GM23338 (cell line): ENCODE results near the gene KRTAP10-6. TPM values are rescaled to one million over a fixed set of nuclear protein-coding genes. Genes with fewer than 3 reads are reported as not detected.

Experiments used
- ATAC-seq: fragments of 200-7000 bp; cut with Tn5 transposase; 3 replicates; pipeline ENCODE4 v1.9.1; 2020
- DNase-seq: peaks from one replicate; pipeline ENCODE4 v3.0.0-alpha.2; 2015; ENCODE audit warnings: low spot score
- H2AFZ ChIP-seq: fragments of 200-600 bp; sonication (generic); 2 replicates; pipeline ENCODE4 v1.8.0; 2016; ENCODE audit warnings: antibody characterized with exemption, mild to moderate bottlenecking, moderate library complexity
- H3F3A ChIP-seq: fragments of 200-600 bp; sonication (generic); replicated peaks from 2 replicates; pipeline ENCODE4 v1.8.0; 2017; ENCODE audit warnings: antibody characterized with exemption, mixed run types, low read depth
- H3K27ac ChIP-seq: fragments of 200-600 bp; sonication (generic); 2 replicates; pipeline ENCODE4 v1.6.1; 2016; ENCODE audit warnings: low read depth
- H3K27me3 ChIP-seq: fragments of 200-600 bp; sonication (generic); 2 replicates; pipeline ENCODE4 v1.8.0; 2016; ENCODE audit warnings: mild to moderate bottlenecking, mixed run types, moderate library complexity; ENCODE audit not compliant: insufficient read depth
- H3K36me3 ChIP-seq: fragments of 200-600 bp; sonication (generic); 2 replicates; pipeline ENCODE4 v1.8.0; 2016; ENCODE audit warnings: mild to moderate bottlenecking; ENCODE audit not compliant: insufficient read depth
- H3K4me1 ChIP-seq: fragments of 200-600 bp; sonication (generic); 2 replicates; pipeline ENCODE4 v1.8.0; 2016; ENCODE audit warnings: mild to moderate bottlenecking, moderate library complexity; ENCODE audit not compliant: insufficient read depth
- H3K4me2 ChIP-seq: fragments of 200-600 bp; sonication (generic); 2 replicates; pipeline ENCODE4 v1.7.1; 2017; ENCODE audit warnings: mixed run types
- H3K4me3 ChIP-seq: fragments of 200-600 bp; sonication (generic); 2 replicates; pipeline ENCODE4 v1.6.1; 2016; ENCODE audit warnings: mixed run types
- H3K79me2 ChIP-seq: fragments of 200-600 bp; sonication (generic); replicated peaks from 2 replicates; pipeline ENCODE4 v1.8.0; 2017; ENCODE audit warnings: mild to moderate bottlenecking; ENCODE audit not compliant: insufficient read depth
- H3K9me2 ChIP-seq: fragments of 200-600 bp; sonication (generic); 2 replicates; pipeline ENCODE4 v1.8.0; 2017; ENCODE audit not compliant: insufficient read depth
- H4K20me1 ChIP-seq: fragments of 200-600 bp; sonication (generic); replicated peaks from 2 replicates; pipeline ENCODE4 v1.8.0; 2017; ENCODE audit warnings: mild to moderate bottlenecking; ENCODE audit not compliant: insufficient read depth
- H3K27ac Mint-ChIP-seq: 2 replicates; pipeline ENCODE4 v1.8.0; 2020; ENCODE audit warnings: inconsistent platforms, mild to moderate bottlenecking, moderate library complexity, mixed read lengths
- H3K27me3 Mint-ChIP-seq: 3 replicates; pipeline ENCODE4 v1.8.0; 2022; ENCODE audit warnings: low read depth, mild to moderate bottlenecking, moderate library complexity, mixed read lengths, inconsistent platforms; ENCODE audit not compliant: insufficient read depth, poor library complexity
- H3K36me3 Mint-ChIP-seq: 3 replicates; pipeline ENCODE4 v1.8.0; 2021; ENCODE audit warnings: low read depth, mild to moderate bottlenecking, inconsistent platforms, moderate library complexity, mixed read lengths
- H3K4me1 Mint-ChIP-seq: 3 replicates; pipeline ENCODE4 v1.8.0; 2020; ENCODE audit warnings: mild to moderate bottlenecking, inconsistent platforms, mixed read lengths
- H3K4me3 Mint-ChIP-seq: 3 replicates; pipeline ENCODE4 v1.8.0; 2021; ENCODE audit warnings: moderate library complexity, mild to moderate bottlenecking, inconsistent platforms, mixed read lengths
- H3K9me3 Mint-ChIP-seq: 3 replicates; pipeline ENCODE4 v1.8.0; 2020; ENCODE audit warnings: moderate library complexity, mild to moderate bottlenecking, inconsistent platforms, mixed read lengths
- CREB1 ChIP-seq: fragments of 250-450 bp; sonication (Bioruptor Pico); IDR thresholded peaks from 2 replicates; pipeline ENCODE4 v1.5.0; 2020; ENCODE audit warnings: low read depth, mild to moderate bottlenecking, moderate library complexity
- EZH2phosphoT487 ChIP-seq: fragments of 200-600 bp; sonication (generic); IDR thresholded peaks from one replicate; pipeline ENCODE4 v1.8.1; 2018; ENCODE audit warnings: antibody characterized with exemption; ENCODE audit not compliant: unreplicated experiment
- JUNB ChIP-seq: IDR thresholded peaks from one replicate; pipeline ENCODE4 v1.6.1; 2016; ENCODE audit warnings: antibody characterized with exemption; ENCODE audit not compliant: unreplicated experiment
- NANOG ChIP-seq: IDR thresholded peaks from 2 replicates; pipeline ENCODE4 v1.6.1; 2016; ENCODE audit warnings: antibody characterized with exemption, borderline replicate concordance
- POLR2AphosphoS5 ChIP-seq: IDR thresholded peaks from 2 replicates; pipeline ENCODE4 v1.6.1; 2016; ENCODE audit warnings: antibody characterized with exemption, low read depth
- STAT1 ChIP-seq: IDR thresholded peaks from one replicate; pipeline ENCODE4 v1.6.1; 2016; ENCODE audit warnings: antibody characterized with exemption; ENCODE audit not compliant: unreplicated experiment
- ZNF114 ChIP-seq: fragments of 250-450 bp; sonication (Bioruptor Pico); IDR thresholded peaks from 2 replicates; pipeline ENCODE4 v1.5.0; 2020; ENCODE audit warnings: mild to moderate bottlenecking, moderate library complexity
- ZNF331 ChIP-seq: fragments of 250-450 bp; sonication (Bioruptor Pico); IDR thresholded peaks from 2 replicates; pipeline ENCODE4 v1.5.0; 2020; ENCODE audit warnings: low read depth, mild to moderate bottlenecking, moderate library complexity
- polyA plus RNA-seq: library from polyadenylated mRNA; unstranded; fragments of >200 nt; fragmentation: Nextera tagmentation; extraction: Ambion mirVana; gene quantifications from 2 replicates; pipeline ENCODE4 v1.2.1, GENCODE V29; 2016
- total RNA-seq: library from RNA; depleted of rRNA; stranded (reverse); fragments of >200 nt; shearing (Covaris generic); gene quantifications from 2 replicates; pipeline ENCODE4 v1.2.3, GENCODE V29; 2014
- TF ChIP-seq, protein P1 (sequence below): IDR thresholded peaks from 2 replicates; pipeline ENCODE4 v1.6.1; 2016; ENCODE audit warnings: antibody characterized with exemption
- TF ChIP-seq, protein P2 (sequence below), 2 experiments: fragments of 200-600 bp in 1 of 2; sonication (generic) in 1 of 2; conservative IDR thresholded peaks; 2 replicates each; pipeline versions ENCODE4 v1.5.1 to v1.6.1; 2016 to 2017; ENCODE audit warnings: antibody characterized with exemption in 2 of 2, low read depth in 2 of 2, mild to moderate bottlenecking in 2 of 2, moderate library complexity in 1 of 2
- TF ChIP-seq, protein P3 (sequence below): IDR thresholded peaks from one replicate; pipeline ENCODE4 v1.6.1; 2018; ENCODE audit warnings: antibody characterized with exemption; ENCODE audit not compliant: unreplicated experiment

Gene KRTAP10-6
- total and polyA plus RNA-seq, 2 experiments from 2014 or later, result not detected

DNA sequence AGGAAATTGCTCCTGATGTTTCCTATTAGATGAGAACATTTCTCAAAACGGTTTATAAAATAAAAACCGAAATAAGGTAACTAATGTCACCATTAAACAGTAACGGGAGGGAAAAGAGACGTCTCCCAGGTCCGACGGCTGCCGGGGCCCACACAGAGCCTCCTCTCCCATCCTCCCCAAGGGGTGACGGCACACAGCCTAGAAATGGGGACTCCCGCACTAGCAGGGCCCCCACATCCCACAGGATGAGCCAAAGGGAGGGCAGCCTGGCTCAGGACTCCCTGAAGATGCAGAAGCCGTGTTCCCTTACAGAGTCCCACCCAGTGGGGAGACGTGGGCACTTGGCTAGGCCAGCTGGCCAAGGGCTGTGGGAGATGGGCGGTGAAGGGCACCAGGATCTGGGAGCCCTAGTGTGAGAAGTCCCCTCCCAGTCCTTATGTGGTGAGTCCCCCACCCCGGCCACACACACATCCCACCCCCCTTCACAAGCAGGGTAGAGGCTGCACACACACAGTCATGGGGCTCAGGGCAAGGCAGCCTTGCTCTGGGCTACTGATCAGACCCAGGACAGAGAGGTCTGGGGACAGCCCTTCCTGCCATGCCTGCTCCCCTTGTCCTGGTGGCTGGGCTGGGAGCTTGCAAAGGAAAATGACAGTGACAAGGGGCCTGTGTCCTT is 37.0 kb downstream of the KRTAP10-6 start:
- ATAC-seq (no peak), DNase-seq (no peak)
- Histone ChIP-seq H3K79me2 (no peaks in the 10 kb centered on the region), H3K9me2 (no peaks in the 10 kb centered on the region), H3K36me3 (no peaks in the 10 kb centered on the region), H4K20me1 (no peaks in the 10 kb centered on the region), H3K27me3 (no peaks in the 10 kb centered on the region), H2AFZ (no peak overlapping the region), H3K4me1 (peaks cover 10% of the 10 kb centered on the region; the same call in 1 of the 2 replicates), H3F3A (0 out of 2 replicates have a peak, but pooled peaks cover 2% of the 10 kb centered on the region), H3K27ac (no peak overlapping the region), H3K4me2 (no peak overlapping the region), H3K4me3 (no peak overlapping the region)
- TF ChIP-seq ZNF331 (CRISPR knock-in tag) (no peak), POLR2AphosphoS5 (no peak), EZH2phosphoT487 (no peak), ZNF114 (CRISPR knock-in tag) (no peak), NANOG (no peak)
- TF ChIP-seq, protein P1, sequence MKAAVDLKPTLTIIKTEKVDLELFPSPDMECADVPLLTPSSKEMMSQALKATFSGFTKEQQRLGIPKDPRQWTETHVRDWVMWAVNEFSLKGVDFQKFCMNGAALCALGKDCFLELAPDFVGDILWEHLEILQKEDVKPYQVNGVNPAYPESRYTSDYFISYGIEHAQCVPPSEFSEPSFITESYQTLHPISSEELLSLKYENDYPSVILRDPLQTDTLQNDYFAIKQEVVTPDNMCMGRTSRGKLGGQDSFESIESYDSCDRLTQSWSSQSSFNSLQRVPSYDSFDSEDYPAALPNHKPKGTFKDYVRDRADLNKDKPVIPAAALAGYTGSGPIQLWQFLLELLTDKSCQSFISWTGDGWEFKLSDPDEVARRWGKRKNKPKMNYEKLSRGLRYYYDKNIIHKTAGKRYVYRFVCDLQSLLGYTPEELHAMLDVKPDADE, result no peak
- H3K27ac Mint-ChIP-seq, result no peak overlapping the region
- H3K9me3 Mint-ChIP-seq, result no peaks in the 10 kb centered on the region
- no peak overlapping the region for H3K4me3 Mint-ChIP-seq
- no peaks in the 10 kb centered on the region; the same call in 2 of the 3 replicates for H3K36me3 Mint-ChIP-seq
- H3K4me1 Mint-ChIP-seq, result peaks cover 38% of the 10 kb centered on the region
- H3K27me3 Mint-ChIP-seq, result peaks cover 13% of the 10 kb centered on the region

DNA sequence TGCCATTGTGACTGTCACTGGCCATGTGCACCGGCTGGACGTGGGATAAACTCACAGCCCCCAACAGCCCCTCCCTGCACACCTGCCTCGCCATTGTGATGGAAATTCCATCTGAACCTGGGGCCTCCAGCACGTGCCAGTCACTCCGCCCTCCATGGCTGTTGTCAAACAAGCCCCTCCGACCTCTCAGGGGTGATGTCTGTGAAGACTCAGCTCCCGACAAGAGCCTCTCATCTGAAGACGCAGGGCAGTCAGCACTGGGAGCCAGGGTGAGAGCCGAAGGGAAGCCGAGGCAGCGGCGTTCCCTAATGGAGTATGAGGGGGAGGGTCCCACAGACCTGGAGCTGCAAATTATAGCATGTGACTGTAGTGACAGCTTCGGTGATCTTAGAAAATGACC is 39.6 kb downstream of the KRTAP10-6 start:
- Mint-ChIP-seq H3K9me3 (peaks cover 1% of the 10 kb centered on the region; the same call in 2 of the 3 replicates), H3K4me1 (peaks cover 53% of the 10 kb centered on the region), H3K27ac (no peak overlapping the region), H3K27me3 (peaks cover 19% of the 10 kb centered on the region), H3K36me3 (peaks cover 1% of the 10 kb centered on the region), H3K4me3 (no peak overlapping the region)
- Histone ChIP-seq H3K4me1 (peaks cover 27% of the 10 kb centered on the region), H3K27ac (no peak overlapping the region), H2AFZ (no peak overlapping the region), H3K36me3 (no peaks in the 10 kb centered on the region), H3K4me2 (no peak overlapping the region), H3K27me3 (no peaks in the 10 kb centered on the region), H4K20me1 (no peaks in the 10 kb centered on the region), H3K4me3 (no peak overlapping the region), H3K79me2 (no peaks in the 10 kb centered on the region), H3K9me2 (no peaks in the 10 kb centered on the region), H3F3A (0 out of 2 replicates have a peak, but pooled peaks cover 2% of the 10 kb centered on the region)
- DNase-seq (no peak), ATAC-seq (no peak)
- TF ChIP-seq POLR2AphosphoS5 (no peak), EZH2phosphoT487 (no peak)

DNA sequence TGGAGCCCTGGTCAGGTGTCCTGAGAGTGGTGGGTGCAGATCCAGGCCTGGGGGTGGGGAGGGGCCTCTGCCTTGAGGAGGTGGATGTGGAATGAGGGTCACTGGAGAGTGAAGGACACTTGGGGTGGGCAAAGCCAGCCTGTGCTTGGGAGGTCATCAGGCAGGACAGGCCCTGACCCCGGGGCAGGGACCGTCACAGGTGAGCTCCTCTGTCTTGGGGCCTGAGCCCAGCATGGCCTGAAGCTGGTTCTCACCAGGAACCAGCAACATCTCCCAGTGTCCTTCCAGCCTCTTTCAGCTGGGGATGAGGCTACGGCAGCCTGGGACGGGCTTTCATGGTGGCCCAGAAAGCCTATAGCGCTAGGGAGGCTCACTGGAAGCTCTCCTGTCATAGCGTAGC is 40.2 kb downstream of the KRTAP10-6 start:
- no peaks in the 10 kb centered on the region for H3K36me3 ChIP-seq

More for the DNA sequence above, 40.2 kb downstream of the KRTAP10-6 start:
- peaks cover 4% of the 10 kb centered on the region for H3K9me3 Mint-ChIP-seq
- Histone ChIP-seq H3K4me2 (no peak overlapping the region), H3K27ac (no peak overlapping the region), H3K9me2 (no peaks in the 10 kb centered on the region), H3K79me2 (no peaks in the 10 kb centered on the region), H3F3A (0 out of 2 replicates have a peak, but pooled peaks cover 2% of the 10 kb centered on the region), H2AFZ (no peak overlapping the region), H4K20me1 (no peaks in the 10 kb centered on the region), H3K27me3 (no peaks in the 10 kb centered on the region), H3K4me1 (peaks cover 28% of the 10 kb centered on the region), H3K4me3 (no peak overlapping the region)
- DNase-seq (no peak), ATAC-seq (no peak)
- H3K36me3 Mint-ChIP-seq, result peaks cover 7% of the 10 kb centered on the region
- no peak overlapping the region for H3K27ac Mint-ChIP-seq
- H3K4me3 Mint-ChIP-seq, result no peak overlapping the region
- H3K4me1 Mint-ChIP-seq, result peaks cover 49% of the 10 kb centered on the region
- no peak for TF ChIP-seq JUNB
- TF ChIP-seq STAT1, result no peak
- TF ChIP-seq, protein P2, sequence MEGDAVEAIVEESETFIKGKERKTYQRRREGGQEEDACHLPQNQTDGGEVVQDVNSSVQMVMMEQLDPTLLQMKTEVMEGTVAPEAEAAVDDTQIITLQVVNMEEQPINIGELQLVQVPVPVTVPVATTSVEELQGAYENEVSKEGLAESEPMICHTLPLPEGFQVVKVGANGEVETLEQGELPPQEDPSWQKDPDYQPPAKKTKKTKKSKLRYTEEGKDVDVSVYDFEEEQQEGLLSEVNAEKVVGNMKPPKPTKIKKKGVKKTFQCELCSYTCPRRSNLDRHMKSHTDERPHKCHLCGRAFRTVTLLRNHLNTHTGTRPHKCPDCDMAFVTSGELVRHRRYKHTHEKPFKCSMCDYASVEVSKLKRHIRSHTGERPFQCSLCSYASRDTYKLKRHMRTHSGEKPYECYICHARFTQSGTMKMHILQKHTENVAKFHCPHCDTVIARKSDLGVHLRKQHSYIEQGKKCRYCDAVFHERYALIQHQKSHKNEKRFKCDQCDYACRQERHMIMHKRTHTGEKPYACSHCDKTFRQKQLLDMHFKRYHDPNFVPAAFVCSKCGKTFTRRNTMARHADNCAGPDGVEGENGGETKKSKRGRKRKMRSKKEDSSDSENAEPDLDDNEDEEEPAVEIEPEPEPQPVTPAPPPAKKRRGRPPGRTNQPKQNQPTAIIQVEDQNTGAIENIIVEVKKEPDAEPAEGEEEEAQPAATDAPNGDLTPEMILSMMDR (conservative IDR thresholded peaks at IDR 0.05; ENCODE audit: low read depth in 2 of 2), result no peak
- TF ChIP-seq, protein P3, sequence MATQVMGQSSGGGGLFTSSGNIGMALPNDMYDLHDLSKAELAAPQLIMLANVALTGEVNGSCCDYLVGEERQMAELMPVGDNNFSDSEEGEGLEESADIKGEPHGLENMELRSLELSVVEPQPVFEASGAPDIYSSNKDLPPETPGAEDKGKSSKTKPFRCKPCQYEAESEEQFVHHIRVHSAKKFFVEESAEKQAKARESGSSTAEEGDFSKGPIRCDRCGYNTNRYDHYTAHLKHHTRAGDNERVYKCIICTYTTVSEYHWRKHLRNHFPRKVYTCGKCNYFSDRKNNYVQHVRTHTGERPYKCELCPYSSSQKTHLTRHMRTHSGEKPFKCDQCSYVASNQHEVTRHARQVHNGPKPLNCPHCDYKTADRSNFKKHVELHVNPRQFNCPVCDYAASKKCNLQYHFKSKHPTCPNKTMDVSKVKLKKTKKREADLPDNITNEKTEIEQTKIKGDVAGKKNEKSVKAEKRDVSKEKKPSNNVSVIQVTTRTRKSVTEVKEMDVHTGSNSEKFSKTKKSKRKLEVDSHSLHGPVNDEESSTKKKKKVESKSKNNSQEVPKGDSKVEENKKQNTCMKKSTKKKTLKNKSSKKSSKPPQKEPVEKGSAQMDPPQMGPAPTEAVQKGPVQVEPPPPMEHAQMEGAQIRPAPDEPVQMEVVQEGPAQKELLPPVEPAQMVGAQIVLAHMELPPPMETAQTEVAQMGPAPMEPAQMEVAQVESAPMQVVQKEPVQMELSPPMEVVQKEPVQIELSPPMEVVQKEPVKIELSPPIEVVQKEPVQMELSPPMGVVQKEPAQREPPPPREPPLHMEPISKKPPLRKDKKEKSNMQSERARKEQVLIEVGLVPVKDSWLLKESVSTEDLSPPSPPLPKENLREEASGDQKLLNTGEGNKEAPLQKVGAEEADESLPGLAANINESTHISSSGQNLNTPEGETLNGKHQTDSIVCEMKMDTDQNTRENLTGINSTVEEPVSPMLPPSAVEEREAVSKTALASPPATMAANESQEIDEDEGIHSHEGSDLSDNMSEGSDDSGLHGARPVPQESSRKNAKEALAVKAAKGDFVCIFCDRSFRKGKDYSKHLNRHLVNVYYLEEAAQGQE, result no peak
- TF ChIP-seq ZNF331 (CRISPR knock-in tag), result no peak
- no peak for TF ChIP-seq CREB1
- no peak for TF ChIP-seq EZH2phosphoT487
- TF ChIP-seq NANOG, result no peak
- TF ChIP-seq ZNF114 (CRISPR knock-in tag), result no peak
- TF ChIP-seq, protein P1, result no peak
- H3K27me3 Mint-ChIP-seq, result peaks cover 19% of the 10 kb centered on the region
